NCI-H1048 (cell line): Measurements from ENCODE around the gene VSX2.

Experiments
- DNase-seq: peaks from one replicate; lab custom pipeline; 2025; lab: John Stamatoyannopoulos, UW

The VSX2 gene

GRCh38 chr14:74302152-74302628 lies 62.9 kb downstream of the VSX2 start:
- DNase-seq, result no peak

- DNase-seq, result peak; percentile 71
Observed at GRCh38 chr14:74302634-74303569, 63.7 kb downstream of the VSX2 start, which contains the start of gene ABCD4. ABCD4 (minus strand) TSS chr14:74302934; CDS start chr14:74302912, 22 bp downstream.

GRCh38 chr14:74308695-74309094 lies 69.4 kb downstream of the VSX2 start:
- DNase-seq, result no peak

GRCh38 chr14:74309125-74310022 lies 70.1 kb downstream of the VSX2 start:
- DNase-seq, result no peak

- DNase-seq, result no peak
Observed at GRCh38 chr14:74312161-74312560, 72.9 kb downstream of the VSX2 start.
